Suppressor macrophage treated with lipopolysaccharide for 1 hour (primary cell): ENCODE measurements around the gene COL20A1.

ENCODE experiments used
- DNase-seq, 3 donors: peaks; one replicate each; pipeline ENCODE4 v3.0.0-alpha.2; 2020 to 2022

Gene COL20A1

DNA sequence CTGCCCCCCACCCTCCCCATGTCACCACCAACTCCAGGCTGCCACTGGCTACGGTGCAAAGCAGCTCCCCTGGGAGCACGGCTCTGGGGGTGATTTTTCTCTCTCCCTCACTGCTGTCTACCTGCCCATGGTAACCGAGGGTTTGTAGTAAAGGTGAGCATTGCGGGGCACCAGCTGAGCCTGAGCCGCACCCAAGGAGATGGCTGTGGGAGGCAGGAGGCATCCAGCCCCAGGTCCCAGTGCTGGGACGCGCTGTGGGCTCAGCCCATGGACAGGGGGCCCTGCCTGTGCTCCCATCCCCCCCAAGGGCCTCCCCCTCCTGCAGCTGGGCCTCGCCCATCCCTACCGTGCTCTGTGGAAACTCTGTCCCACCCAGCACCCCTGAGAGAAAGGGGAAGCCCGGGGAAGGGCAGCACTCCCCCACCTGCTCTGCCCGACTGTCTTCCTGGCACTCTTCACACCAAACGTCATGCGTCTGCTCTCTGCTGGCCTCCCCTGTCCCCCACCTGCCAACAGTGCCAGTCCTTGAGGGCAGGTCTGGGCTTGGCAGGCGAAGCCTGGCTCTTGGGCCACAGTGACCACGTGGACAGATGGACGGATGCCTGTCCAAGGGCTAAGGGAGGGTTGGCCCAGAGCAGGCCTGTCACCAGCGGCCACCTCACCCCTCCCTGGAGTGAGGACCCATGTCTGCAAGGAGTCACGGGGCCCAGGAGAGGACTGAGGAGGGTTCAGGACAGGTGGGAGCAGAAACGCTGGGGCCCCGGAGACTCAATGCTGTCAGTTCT is 72.0 kb downstream of the COL20A1 start:
- no peak for DNase-seq

GRCh38 chr20:63365601-63366389 is 72.8 kb downstream of the COL20A1 start:
- no peak for DNase-seq

- DNase-seq: no peak
These were observed 73.7 kb downstream of the COL20A1 start for GRCh38 chr20:63366390-63367365.

GRCh38 chr20:63367446-63368055 is 74.6 kb downstream of the COL20A1 start:
- DNase-seq: no peak

- DNase-seq: no peak
These were observed 75.2 kb downstream of the COL20A1 start for GRCh38 chr20:63368151-63368550.

DNA sequence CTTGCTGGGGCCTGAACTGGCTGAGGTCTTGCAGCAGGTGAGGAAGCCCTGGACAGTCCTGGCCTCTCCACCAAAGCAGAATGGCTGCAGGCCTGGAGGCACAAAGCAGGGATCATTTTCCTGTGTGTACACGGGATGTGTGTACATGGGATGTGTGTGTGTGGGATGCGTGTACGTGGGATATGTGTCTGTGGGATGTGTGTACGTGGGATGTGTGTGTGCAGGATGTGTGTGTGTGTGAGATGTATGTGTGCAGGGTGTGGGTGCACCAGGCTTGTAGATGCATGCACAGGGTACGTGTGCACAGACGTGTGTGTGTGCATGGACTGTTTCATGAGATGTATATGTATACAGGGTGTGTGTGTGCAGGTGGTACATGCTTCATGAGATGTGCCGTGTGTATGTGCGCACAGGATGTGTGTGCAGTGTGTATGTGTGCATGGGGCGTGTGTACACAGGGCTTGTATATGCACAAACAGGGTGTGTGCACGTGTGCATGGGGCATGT is 76.1 kb downstream of the COL20A1 start:
- DNase-seq: no peak

- DNase-seq: no peak
These were observed 77.0 kb downstream of the COL20A1 start for GRCh38 chr20:63369724-63370617.

GRCh38 chr20:63370618-63371187 is 77.7 kb downstream of the COL20A1 start:
- DNase-seq: no peak

GRCh38 chr20:63371291-63371865 is 78.4 kb downstream of the COL20A1 start:
- no peak for DNase-seq

DNA sequence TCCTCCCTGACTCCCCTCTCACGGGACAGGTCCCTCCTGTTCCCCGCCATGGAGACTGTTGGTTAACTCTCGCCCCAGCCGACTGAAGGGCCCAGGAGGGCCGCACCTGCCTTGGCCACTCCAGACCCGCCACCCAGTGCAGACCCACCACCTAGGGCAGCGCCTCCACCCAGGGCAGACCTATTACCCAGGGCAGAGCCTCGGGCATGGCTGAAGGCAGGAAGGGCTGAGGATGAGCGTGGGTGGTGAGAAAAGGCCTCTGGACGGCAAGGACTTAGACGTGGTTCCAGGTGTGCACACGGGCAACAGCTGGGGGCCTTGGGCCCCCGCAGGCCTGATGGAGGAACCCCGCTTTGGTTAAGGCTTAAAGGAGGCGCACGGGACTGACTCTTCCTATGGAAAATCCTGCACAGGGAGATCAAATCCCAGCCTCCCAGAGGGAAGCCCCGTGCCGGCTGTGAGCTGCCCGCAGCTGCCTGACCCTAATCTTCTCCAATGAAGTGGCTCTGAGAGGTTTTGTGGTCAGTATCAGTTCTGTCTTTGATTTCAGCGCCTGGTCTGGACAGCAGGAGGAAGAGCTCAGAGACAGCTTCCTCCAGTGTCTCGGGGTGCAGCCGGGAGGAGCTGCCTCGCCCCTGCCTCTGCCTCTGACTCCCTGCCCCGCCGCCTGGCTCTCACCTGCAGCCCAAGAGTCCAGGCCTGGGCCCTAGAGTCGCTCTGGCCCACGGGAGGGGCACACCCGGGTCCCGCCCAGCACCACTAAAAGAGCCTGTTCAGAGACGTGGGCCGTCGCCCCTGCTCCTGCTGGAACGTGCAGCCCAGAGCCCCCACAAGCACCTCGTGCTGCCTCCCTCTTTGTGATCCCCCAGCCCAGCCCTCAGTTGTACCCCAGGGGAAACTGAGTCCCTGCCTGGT is 80.2 kb downstream of the COL20A1 start:
- DNase-seq: no peak

DNA sequence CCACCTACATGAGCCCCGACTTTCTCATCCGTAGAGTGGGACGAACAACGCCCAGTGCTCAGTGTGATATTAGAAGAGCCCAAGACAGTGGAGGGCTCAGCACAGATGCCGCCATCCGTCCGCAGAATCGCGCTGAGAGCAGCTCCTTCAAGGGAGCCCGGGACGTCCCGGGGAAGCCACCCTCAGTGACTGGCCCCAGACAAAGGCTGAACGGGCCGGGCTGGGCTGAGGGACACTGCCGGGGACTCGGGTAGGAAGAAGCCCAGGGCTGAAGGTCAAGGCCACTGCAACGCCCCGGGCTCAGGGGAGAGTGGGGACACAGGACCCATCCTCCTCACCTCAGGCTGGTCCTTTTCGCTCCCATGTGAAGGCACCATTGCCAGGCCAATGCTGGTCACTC is 81.0 kb downstream of the COL20A1 start:
- no peak for DNase-seq

DNA sequence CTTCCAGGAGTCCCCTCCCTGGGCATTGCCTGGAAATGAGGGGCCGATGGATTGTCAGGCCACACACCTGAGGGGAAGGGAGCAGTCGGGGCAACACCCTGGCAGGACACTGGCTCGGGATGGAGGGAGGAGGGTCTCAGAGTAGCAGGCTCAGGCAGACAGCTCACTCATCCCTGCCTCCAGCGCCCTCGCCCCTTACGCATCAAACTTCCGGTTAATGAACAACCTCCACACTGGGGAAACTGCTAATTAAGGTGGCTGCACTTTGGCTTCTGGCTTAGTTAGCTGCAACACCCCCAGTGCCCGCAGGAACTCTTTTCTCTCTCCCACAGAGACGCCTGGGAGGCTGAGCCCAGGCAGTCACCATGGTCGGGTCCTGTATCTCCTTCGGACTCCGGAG is 81.5 kb downstream of the COL20A1 start:
- no peak for DNase-seq

- DNase-seq: no peak
These were observed 82.5 kb downstream of the COL20A1 start for GRCh38 chr20:63375438-63375837.

GRCh38 chr20:63376283-63377250 is 83.6 kb downstream of the COL20A1 start:
- peak; percentile 17 to 49 (median 29) for DNase-seq

GRCh38 chr20:63377256-63377941 is 84.4 kb downstream of the COL20A1 start:
- no peak for DNase-seq

DNA sequence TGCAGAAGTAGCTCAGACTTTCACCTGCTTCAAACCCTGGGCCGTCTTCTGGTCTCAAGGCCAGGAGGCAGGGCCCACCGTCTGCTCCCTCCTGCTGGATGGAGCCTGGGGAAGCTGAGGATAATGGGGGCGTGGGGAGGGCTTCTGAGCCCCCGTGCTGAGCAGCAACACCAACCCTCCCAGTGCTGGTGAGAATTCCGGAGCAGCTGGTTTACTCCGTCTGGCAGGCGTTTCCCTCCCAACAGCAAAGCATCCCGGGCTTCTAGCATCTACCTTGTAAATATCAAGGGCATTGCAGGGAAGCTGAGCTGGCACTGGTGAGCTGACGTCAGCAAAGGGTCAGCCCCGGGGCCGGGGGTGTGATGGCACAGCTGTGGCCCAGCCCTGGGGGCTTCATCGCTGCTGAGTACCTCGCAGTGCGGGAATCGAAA is 85.0 kb downstream of the COL20A1 start:
- DNase-seq: no peak

GRCh38 chr20:63378626-63379025 is 85.6 kb downstream of the COL20A1 start:
- DNase-seq: no peak
